Measurements from ENCODE around the gene ANKRD2.
"Not testable (repeated sequence)": the region's sequence is repeated elsewhere in the genome, so short reads cannot be mapped to it uniquely, and the experiment has no call there.

Gene ANKRD2

DNA sequence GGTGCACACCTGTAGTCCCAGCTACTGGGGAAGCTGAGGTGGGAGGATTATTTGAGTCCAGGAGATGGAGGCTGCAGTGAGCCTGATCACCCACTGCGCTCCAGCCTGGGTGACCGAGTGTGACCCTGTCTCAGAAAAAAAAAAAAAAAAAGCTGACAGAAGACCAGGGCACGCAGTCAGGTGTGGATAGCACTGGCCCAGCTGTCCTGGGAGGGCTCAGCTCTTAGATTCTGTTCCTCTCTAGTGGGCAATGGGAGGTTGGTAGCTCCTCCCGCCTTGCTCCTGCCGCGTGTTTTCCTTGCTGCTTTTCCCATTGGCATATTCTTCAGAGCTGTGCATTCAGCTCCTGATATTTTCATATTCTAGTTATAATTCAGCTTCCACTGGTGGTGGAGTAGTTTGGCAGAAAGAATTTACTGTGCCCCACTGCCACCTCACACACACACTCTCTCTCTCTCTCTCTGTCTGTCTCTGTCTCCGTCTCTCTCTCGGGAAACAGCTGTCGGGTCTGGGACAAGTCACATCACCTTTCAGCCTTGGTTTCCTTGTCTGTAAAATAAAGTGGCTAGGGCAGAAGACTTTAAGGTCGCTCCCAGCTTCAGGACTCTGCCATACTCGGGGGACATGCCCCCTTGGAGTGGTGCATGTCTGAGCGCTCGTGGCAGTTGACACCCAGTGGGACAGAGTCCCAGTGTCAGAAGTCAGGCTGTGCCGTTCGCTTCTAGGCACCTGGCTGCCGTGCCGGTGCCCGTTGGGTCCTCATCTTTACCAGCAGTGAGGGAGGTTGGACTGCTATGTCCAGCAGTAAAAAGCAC lies 25.9 kb upstream of the ANKRD2 start:
- FAIRE-seq (no peak), DNase-seq (ENCODE audit: insufficient read length, low spot score) (no peak)

- FAIRE-seq: no peak
- no peak for DNase-seq (ENCODE audit: insufficient read length, low spot score)
Measured at GRCh38 chr10:97547271-97547600, 25.3 kb upstream of the ANKRD2 start.

DNA sequence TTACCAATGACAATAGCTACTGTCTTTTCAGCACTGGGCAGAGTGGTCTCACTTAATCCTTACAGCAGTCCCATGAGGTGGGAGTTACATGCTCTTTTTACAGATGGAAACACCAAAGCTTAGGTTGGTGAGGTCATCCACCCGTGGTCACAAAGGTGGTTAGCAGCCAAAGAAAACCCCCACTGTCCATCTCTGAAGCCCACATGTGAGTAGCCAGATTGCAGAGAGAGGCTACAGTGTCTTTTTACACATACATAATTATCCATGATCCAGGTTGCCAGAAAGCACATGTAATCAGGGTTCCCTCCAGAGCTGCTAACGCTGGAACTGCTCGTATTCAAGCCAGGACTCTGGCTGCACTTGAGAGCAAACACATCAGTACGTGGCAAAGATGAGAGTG lies 24.6 kb upstream of the ANKRD2 start:
- DNase-seq (ENCODE audit: insufficient read length, low spot score) (no peak), FAIRE-seq (no peak)

DNA sequence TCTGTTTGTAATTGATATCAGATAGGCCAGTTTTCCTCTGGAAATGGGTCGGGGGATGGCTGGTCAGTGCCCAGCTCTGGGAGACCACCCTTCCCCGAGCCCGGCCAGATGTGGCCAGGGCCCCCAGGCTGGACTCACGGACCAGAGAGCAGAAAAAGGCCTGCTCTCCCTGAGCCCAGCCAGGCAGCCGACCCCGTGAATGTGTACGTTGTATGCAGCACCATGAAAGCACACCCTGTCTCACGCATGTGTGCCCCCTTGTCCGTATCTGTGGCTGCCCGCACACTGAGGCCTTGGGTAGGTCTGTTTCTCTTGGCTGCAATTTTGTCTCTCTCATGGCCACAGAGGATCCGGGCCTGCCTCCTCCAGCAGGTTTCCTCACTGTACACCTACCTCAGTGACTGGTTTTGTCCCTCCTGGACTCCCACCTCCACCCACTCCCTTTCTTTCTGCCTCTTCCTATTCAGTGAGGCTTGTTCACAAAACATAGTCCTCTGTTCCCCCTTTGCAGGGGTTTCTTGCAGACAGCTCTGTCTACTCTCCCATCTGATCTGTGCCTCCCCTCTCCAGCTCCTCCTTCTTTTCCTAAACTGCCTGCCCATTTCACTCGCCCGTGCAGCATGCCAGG lies 23.6 kb upstream of the ANKRD2 start:
- FAIRE-seq (no peak), DNase-seq (ENCODE audit: insufficient read length, low spot score) (no peak)

DNA sequence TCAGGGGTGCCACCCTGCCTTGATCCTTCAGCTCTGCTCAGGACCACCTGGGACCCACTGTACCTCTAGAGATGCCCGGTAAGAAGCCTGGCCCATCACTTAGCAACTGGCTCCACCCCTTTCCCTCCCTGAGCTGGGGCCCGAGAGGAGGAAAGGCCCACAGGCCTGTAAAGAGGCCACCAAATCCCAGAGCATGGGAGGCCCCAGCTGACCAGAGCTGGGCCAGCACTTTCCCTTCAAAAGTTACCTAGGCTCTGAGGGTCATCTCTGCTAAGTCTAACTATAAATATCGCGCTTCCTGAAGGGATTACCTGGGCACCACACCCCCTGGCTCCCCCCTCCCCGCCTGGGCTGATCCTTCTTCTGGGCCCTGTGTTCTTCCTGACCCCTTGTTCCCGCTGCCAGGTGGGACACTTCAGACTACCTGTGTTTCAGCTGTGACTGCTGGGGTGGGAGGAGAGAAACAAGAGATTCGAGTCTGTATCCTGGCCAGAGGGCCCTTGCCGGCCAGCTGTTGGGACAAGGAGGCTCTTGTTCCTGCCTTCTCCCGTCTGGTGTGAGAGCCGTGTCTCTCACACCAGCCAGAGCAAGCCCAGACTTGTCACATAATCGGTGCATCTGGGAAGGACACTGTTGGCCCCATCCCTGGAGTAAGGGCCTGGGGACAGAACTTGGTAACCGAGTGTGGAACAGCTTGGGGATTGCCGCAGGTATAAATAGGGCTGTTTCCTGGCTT lies 22.8 kb upstream of the ANKRD2 start:
- no peak for DNase-seq (ENCODE audit: insufficient read length, low spot score)
- FAIRE-seq: no peak

DNA sequence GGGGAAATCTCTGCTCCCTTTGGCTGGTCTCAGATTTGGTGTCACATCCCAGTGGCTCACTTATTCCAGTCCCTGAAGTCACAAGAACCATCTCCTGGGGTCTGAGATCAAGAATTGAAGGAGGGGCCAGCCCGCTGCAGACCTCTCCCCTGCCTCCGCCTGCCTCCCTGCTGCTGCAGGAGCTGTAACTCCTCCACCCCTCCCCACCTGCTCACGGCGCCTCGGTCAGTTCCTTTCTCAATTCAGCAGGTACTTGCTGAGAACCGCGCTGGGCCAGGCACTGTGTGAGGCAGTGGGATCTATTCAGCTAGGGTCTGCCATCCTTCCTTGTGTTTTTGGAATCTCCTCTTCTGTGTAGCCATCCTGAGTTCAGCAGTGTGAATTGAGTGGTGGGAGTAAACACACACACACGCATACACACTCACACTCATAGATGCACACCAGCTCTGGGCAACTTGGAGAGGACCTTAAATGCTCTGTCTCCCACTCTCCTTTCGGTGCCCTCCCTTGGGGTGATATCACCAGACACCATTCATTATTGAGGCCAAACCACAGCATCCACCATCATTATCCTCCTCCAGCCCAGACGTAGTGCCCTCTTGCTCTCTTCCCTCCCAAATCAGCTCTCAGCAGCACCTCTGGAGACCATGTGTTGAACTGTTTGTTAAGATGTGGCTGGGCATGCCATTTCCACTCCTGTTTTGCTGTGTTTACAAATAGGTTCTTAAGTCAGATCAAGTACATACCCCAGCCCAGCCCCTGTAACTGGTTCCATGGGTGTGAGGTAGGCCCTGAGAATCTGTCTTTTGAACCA lies 22.0 kb upstream of the ANKRD2 start:
- FAIRE-seq (no peak), DNase-seq (ENCODE audit: insufficient read length, low spot score) (no peak)

DNA sequence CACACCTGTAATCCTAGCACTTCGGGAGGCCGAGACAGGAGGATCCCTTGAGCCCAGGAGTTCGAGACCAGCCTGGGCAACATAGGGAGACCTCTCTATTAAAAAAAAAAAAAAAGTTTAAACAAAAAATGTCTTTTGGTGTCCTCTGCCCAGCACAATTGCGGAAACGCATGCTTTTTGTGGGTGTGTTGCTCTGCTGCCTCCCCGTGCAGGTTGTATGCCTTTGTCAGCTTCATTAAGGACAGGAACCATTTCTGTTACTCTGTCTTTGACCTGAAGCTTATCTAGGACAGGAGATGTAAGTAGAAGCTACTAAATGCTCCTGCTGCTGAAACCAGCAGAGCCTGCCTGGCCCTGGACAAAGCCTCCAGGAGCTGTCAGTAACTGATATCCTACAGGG lies 21.3 kb upstream of the ANKRD2 start:
- no peak for FAIRE-seq

GRCh38 chr10:97553575-97554031 lies 19.0 kb upstream of the ANKRD2 start:
- FAIRE-seq: no peak

More for the DNA sequence above, 21.3 kb upstream of the ANKRD2 start:
- no peak for DNase-seq (ENCODE audit: insufficient read length, low spot score)

GRCh38 chr10:97554336-97554735 lies 18.2 kb upstream of the ANKRD2 start:
- FAIRE-seq; DNase-seq (ENCODE audit: insufficient read length, low spot score): not testable (repeated sequence)

More at GRCh38 chr10:97553575-97554031, 19.0 kb upstream of the ANKRD2 start:
- DNase-seq (ENCODE audit: insufficient read length, low spot score): no peak

GRCh38 chr10:97555541-97555940 lies 17.0 kb upstream of the ANKRD2 start:
- not testable (repeated sequence) for FAIRE-seq; DNase-seq (ENCODE audit: insufficient read length, low spot score)

DNA sequence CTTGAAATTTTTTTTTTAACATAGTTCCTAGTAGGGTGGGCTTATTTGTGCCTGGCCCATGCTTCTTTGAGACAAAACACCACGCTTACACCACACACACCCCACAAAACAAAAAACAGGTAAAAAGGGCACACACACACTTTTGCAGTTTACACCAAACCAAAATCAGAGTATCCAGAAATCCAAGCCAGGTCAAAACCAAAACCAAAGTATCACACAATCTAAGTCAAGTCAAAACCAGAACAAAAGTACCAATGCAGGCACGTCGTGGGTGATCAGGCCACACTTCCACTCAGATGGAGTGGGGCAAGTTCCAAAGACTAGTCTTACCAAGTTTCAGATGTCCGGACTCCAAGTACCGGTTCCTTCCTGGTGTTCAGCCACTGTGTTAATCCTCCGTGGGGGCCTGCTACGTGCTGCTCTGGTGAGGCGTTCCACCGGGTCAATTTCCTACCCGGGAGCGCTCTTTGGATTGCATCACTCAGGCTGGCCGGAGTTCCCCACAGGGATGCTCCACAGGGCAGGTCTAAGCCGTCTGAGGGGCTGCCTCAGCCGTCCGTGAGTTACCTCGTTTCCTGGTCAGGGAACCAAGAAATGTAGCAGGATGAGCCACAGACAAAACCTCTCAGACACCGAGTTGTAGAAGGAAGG lies 11.7 kb upstream of the ANKRD2 start:
- not testable (repeated sequence) for FAIRE-seq; DNase-seq (ENCODE audit: insufficient read length, low spot score)

- FAIRE-seq; DNase-seq (ENCODE audit: insufficient read length, low spot score): not testable (repeated sequence)
Measured at GRCh38 chr10:97561386-97562077, 11.0 kb upstream of the ANKRD2 start.

- not testable (repeated sequence) for DNase-seq (ENCODE audit: insufficient read length, low spot score); FAIRE-seq
Measured at GRCh38 chr10:97562329-97562728, 10.2 kb upstream of the ANKRD2 start.

GRCh38 chr10:97563337-97563736 lies 9.2 kb upstream of the ANKRD2 start:
- DNase-seq (ENCODE audit: insufficient read length, low spot score) (no peak), FAIRE-seq (no peak)

GRCh38 chr10:97564776-97565175 lies 7.8 kb upstream of the ANKRD2 start:
- no peak for FAIRE-seq
- DNase-seq (ENCODE audit: insufficient read length, low spot score): no peak

DNA sequence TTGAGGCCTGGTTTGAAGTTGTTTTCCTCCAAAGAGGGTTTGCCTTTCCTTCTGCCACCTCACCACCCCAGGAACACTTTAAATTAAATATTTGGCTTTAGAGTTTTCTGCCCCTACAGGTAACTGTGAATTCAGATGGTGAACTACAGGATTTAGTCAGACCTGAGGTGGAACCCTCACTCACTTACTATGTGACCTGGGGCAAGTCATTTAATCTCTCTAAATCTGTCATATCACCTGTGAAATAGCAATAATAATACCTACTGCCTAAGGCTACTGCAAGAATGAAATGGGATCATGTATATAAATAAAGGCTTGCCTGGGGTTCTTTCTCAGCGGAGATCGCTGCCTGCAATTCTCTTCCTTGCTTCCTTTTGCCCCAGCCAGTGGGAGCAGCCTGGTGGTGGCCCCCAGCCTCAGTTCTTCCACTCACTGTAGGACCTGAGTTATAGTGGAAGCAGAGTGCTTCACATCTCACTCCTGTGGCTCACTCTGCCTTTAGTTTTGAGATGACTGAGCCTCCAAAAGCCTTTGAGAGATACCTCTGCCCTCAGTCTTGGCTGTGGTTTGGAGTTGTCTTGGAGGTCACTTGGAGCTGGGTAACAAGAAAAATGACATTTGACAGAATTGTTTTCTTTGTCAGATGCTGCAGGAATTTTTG lies 6.1 kb upstream of the ANKRD2 start:
- no peak for DNase-seq (ENCODE audit: insufficient read length, low spot score)
- no peak for FAIRE-seq

DNA sequence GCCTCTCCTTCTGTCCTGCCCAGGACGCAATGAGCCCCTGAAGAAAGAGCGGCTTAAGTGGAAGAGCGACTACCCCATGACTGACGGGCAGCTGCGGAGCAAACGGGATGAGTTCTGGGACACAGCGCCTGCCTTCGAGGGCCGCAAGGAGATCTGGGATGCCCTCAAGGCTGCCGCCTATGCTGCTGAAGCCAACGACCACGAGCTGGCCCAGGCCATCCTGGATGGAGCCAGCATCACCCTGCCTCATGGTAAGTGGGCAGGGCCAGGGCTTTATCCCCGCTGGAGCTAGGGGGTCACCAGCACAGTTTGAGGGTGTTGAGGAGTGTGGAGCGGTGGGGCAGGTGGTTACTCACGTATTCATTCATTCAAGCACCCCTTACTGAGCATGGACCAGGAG lies 4.7 kb upstream of the ANKRD2 start:
- no peak for FAIRE-seq

GRCh38 chr10:97570146-97570788 lies 2.3 kb upstream of the ANKRD2 start:
- FAIRE-seq: no peak
- DNase-seq (ENCODE audit: insufficient read length, low spot score): no peak

More for the DNA sequence above, 4.7 kb upstream of the ANKRD2 start:
- DNase-seq (ENCODE audit: insufficient read length, low spot score): no peak
